Calu3 (cell line): Measurements from ENCODE around the gene ZCCHC8. TPM values are rescaled to one million over a fixed set of nuclear protein-coding genes. Genes with fewer than 3 reads are reported as not detected.
"Not testable (repeated sequence)": the region's sequence is repeated elsewhere in the genome, so short reads cannot be mapped to it uniquely, and the experiment has no call there.

Experiments used
- BruUV-seq: library from RNA; stranded (reverse); fragments of 400-500 nt; replicated peaks from 2 replicates; lab custom pipeline; 2021; lab: Mats Ljungman, UMichigan
- CTCF ChIA-PET: fragments of 300-600 bp; sonication (Branson Sonifier 250); formaldehyde crosslinking; loops from one replicate; lab custom pipeline; 2022; ENCODE audit warnings: antibody characterized with exemption; lab: Charles Lee
- DNase-seq: peaks from one replicate; pipeline ENCODE4 v3.0.0; 2022
- H3K27ac Mint-ChIP-seq: one replicate; pipeline ENCODE4 v1.8.0; 2022; ENCODE audit warnings: mixed read lengths; ENCODE audit not compliant: unreplicated experiment
- H3K27me3 Mint-ChIP-seq: one replicate; pipeline ENCODE4 v1.8.0; 2022; ENCODE audit warnings: mixed read lengths; ENCODE audit not compliant: unreplicated experiment
- H3K36me3 Mint-ChIP-seq: one replicate; pipeline ENCODE4 v1.8.0; 2022; ENCODE audit warnings: mild to moderate bottlenecking, moderate library complexity, mixed read lengths; ENCODE audit not compliant: insufficient read depth, unreplicated experiment
- H3K4me1 Mint-ChIP-seq: one replicate; pipeline ENCODE4 v1.8.0; 2022; ENCODE audit warnings: mild to moderate bottlenecking, low read depth, mixed read lengths; ENCODE audit not compliant: unreplicated experiment
- H3K4me3 Mint-ChIP-seq: one replicate; pipeline ENCODE4 v1.8.0; 2022; ENCODE audit warnings: mild to moderate bottlenecking, low read depth, moderate library complexity, mixed read lengths; ENCODE audit not compliant: unreplicated experiment
- H3K9me3 Mint-ChIP-seq: one replicate; pipeline ENCODE4 v1.8.0; 2022; ENCODE audit warnings: low read depth, mixed read lengths; ENCODE audit not compliant: unreplicated experiment
- CTCF ChIP-seq: fragments of 200-600 bp; IDR thresholded peaks from one replicate; pipeline ENCODE4 v1.8.0; 2022; ENCODE audit warnings: antibody characterized with exemption; ENCODE audit not compliant: unreplicated experiment
- intact Hi-C: fragments of 100-400 bp; cut with micrococcal nuclease; formaldehyde crosslinking; loops from one replicate; pipeline ENCODE4 v1.10.0; 2022; ENCODE audit not compliant: unreplicated experiment
- total RNA-seq: library from RNA; stranded (reverse); gene quantifications from 2 replicates; pipeline ENCODE4 v1.2.3, GENCODE V29; 2022

Gene ZCCHC8
- total RNA-seq, 1 experiment from 2014 or later, result 46.6 TPM

GRCh38 chr12:122513660-122514059, 12.9 kb upstream of the ZCCHC8 start:
- Mint-ChIP-seq H3K9me3 (no peaks in the 10 kb centered on the region), H3K36me3 (peaks cover 95% of the 10 kb centered on the region), H3K4me1 (peaks cover 10% of the 10 kb centered on the region), H3K4me3 (no peak overlapping the region), H3K27me3 (no peaks in the 10 kb centered on the region), H3K27ac (no peak overlapping the region)
- no TSS peak for BruUV-seq
- CTCF ChIA-PET, result interaction anchor here (0.6 to 1.6 kb wide), 2 partner anchors 10 to 165 kb away, joined by 3 read pairs; no protein-coding TSS in a partner anchor
- TF ChIP-seq CTCF, result no peak
- no peak for DNase-seq
- intact Hi-C loops, result no loop called here

DNA sequence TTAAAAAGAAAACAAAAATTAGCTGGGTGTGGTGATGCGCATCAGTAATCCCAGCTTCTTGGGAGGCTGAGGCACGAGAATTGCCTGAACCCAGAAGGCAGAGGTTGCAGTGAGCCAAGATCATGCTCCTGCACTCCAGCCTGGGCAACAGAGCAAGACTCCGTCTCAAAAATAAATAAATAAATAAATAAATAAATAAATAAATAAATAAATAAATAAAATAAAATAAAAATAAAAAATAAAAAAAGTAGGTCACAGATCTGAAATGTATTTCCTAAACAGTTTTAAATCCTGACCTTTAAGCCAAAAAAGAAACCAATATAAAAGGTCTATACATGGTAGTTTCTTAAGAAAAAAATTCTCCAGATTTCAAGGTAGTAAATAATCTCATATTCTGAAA, 12.3 kb upstream of the ZCCHC8 start:
- H3K4me3 Mint-ChIP-seq, intact Hi-C loops, H3K27ac Mint-ChIP-seq, H3K9me3 Mint-ChIP-seq, BruUV-seq, H3K27me3 Mint-ChIP-seq, H3K4me1 Mint-ChIP-seq, DNase-seq: not testable (repeated sequence)
- CTCF ChIA-PET, result interaction anchor here (0.6 to 1.6 kb wide), 2 partner anchors 10 to 164 kb away, joined by 3 read pairs; no protein-coding TSS in a partner anchor
- peaks cover 93% of the 10 kb centered on the region for H3K36me3 Mint-ChIP-seq

- no peak for TF ChIP-seq CTCF
- CTCF ChIA-PET, result interaction anchor here (0.6 kb wide), 1 partner anchor 1901 kb away, joined by 5 read pairs; no protein-coding TSS in a partner anchor
- Mint-ChIP-seq H3K4me1 (no peaks in the 10 kb centered on the region), H3K36me3 (peaks cover 83% of the 10 kb centered on the region), H3K27me3 (no peaks in the 10 kb centered on the region), H3K9me3 (no peaks in the 10 kb centered on the region), H3K4me3 (no peak overlapping the region), H3K27ac (no peak overlapping the region)
- intact Hi-C loops, result no loop called here
- BruUV-seq, result no TSS peak
- DNase-seq, result no peak
These were observed 7.4 kb upstream of the ZCCHC8 start for GRCh38 chr12:122508163-122508562.

DNA sequence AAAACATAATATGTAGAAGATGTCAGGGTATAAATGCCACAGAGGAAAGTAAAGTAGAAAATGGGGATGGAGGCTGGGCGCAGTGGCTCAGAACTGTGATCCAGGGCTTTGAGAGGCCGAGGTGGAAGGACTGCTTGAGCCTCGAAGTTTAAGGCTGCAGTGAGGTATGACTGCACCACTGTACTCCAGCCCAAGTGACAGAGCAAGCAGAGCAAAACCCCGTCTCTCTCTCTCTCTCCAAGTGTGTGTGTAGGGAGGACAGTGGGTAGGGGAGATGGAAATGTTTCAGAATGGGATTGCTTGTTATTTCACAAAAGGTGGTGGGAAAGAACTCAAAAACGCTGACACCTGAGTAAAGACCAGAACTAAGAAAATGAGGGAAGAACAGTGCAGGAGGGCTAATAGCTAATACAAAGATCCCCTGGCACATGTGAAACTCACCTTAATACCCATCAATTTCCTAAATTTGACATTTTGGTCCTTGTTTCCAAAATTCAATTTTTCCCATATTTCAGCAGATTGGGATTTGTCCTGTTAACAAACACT, 5.7 kb upstream of the ZCCHC8 start:
- Mint-ChIP-seq H3K9me3 (no peaks in the 10 kb centered on the region), H3K27ac (no peak overlapping the region), H3K4me1 (peaks cover 9% of the 10 kb centered on the region), H3K27me3 (no peaks in the 10 kb centered on the region), H3K4me3 (no peak overlapping the region), H3K36me3 (peaks cover 85% of the 10 kb centered on the region)
- intact Hi-C loops, result no loop called here
- no peak for DNase-seq
- TF ChIP-seq CTCF, result no peak
- CTCF ChIA-PET, result no interaction called here
- BruUV-seq, result no TSS peak

- CTCF ChIA-PET, result no interaction called here
- intact Hi-C loops, result no loop called here
These were observed 4.8 kb upstream of the ZCCHC8 start for GRCh38 chr12:122505419-122506051.

More at GRCh38 chr12:122505419-122506051, 4.8 kb upstream of the ZCCHC8 start:
- no peak for DNase-seq
- BruUV-seq, result no TSS peak
- TF ChIP-seq CTCF, result no peak
- H3K4me1 Mint-ChIP-seq, result peaks cover 16% of the 10 kb centered on the region
- H3K9me3 Mint-ChIP-seq, result no peaks in the 10 kb centered on the region
- peaks cover 87% of the 10 kb centered on the region for H3K36me3 Mint-ChIP-seq
- no peaks in the 10 kb centered on the region for H3K27me3 Mint-ChIP-seq
- H3K4me3 Mint-ChIP-seq, result no peak overlapping the region
- H3K27ac Mint-ChIP-seq, result no peak overlapping the region
